Spleen (tissue), 7 donors: ENCODE measurements around the gene GREB1.

Experiments
- POLR2AphosphoS5 ChIP-seq, 3 donors: sonication (generic); formaldehyde crosslinking; IDR thresholded peaks; one replicate each; pipeline ENCODE4 v1.5.1; 2017; ENCODE audit warnings: antibody characterized with exemption in 3 of 3
- TF ChIP-seq, protein P1 (sequence below), 11 experiments: fragments of 200-600 bp in 7 of 11; fragments of 450-650 bp in 4 of 11; sonication (generic) in 4 of 11; IDR thresholded peaks in 8 of 11; conservative IDR thresholded peaks in 3 of 11; 1 replicate in 7 of 11; 2 replicates in 4 of 11; pipeline versions ENCODE4 v1.4.0 to v1.8.0; 2016 to 2021; ENCODE audit warnings: antibody characterized with exemption in 11 of 11, inconsistent platforms in 4 of 11, mild to moderate bottlenecking in 1 of 11
- donor health status: DM: no; HTN: no; CAD: no; lungs with moderate emphysema.
- donor health status: DM: no; HTN: no; CAD: no.
- donor health status: DM: no; HTN: no; CAD: no.

DNA sequence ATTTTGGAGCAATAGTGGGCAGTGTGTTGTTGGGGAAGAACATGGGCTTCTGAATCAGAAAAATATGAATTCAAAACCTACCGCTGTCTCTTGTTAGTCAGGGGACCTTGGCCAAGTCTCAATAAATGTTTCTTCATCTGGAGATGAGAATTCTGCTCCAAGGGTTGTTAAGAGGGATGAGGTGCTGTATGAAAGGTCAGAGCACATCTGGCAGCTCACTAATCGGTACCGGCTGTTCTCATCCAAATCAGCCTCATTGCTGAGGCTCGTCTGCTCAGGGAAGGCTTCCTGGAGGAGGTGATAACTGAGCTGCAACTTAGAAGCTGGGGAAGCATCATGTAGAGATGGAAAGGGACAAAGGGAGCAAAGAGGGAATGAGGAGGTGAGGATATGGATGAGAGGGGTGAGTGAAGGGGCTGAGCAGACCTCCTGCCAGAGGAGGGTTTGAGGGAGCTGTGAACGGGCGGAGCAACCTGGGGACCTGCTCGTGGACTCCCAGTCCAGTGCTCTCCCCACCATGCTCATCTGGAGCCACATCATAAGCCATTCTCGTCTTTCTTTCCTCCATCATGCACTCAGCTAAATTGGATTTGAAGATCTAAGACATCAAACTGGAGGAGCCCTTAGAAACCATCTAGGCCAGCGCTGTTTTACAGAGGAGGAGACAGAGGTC, 47.4 kb downstream of the GREB1 start:
- TF ChIP-seq, protein P1, sequence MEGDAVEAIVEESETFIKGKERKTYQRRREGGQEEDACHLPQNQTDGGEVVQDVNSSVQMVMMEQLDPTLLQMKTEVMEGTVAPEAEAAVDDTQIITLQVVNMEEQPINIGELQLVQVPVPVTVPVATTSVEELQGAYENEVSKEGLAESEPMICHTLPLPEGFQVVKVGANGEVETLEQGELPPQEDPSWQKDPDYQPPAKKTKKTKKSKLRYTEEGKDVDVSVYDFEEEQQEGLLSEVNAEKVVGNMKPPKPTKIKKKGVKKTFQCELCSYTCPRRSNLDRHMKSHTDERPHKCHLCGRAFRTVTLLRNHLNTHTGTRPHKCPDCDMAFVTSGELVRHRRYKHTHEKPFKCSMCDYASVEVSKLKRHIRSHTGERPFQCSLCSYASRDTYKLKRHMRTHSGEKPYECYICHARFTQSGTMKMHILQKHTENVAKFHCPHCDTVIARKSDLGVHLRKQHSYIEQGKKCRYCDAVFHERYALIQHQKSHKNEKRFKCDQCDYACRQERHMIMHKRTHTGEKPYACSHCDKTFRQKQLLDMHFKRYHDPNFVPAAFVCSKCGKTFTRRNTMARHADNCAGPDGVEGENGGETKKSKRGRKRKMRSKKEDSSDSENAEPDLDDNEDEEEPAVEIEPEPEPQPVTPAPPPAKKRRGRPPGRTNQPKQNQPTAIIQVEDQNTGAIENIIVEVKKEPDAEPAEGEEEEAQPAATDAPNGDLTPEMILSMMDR (IDR thresholded peaks at IDR 0.05 in 8 of 11, conservative IDR thresholded peaks at IDR 0.05 in 3 of 11), result no peak
- TF ChIP-seq POLR2AphosphoS5 (IDR thresholded peaks at IDR 0.05), result no peak
